ENCODE results near the gene ZNF780B.

ZNF780B gene

GRCh38 chr19:40035996-40036395 is 20.0 kb downstream of the ZNF780B start:
- DNase-seq: no peak

GRCh38 chr19:40033989-40034560 is 22.0 kb downstream of the ZNF780B start:
- DNase-seq: no peak

GRCh38 chr19:40026597-40026970 is 29.4 kb downstream of the ZNF780B start:
- DNase-seq: no peak

- no peak for DNase-seq
These were observed 30.0 kb downstream of the ZNF780B start for GRCh38 chr19:40025938-40026596.

- DNase-seq: no peak
These were observed 32.1 kb downstream of the ZNF780B start for GRCh38 chr19:40023969-40024368.

GRCh38 chr19:40013991-40014390 is 42.0 kb downstream of the ZNF780B start:
- DNase-seq: no peak

- no peak for DNase-seq
These were observed 46.4 kb downstream of the ZNF780B start for GRCh38 chr19:40009674-40010073.

- no peak for DNase-seq
These were observed 49.7 kb downstream of the ZNF780B start for GRCh38 chr19:40006273-40006691.

- no peak for DNase-seq
These were observed 50.2 kb downstream of the ZNF780B start for GRCh38 chr19:40005691-40006272.

- no peak for DNase-seq
These were observed 57.5 kb downstream of the ZNF780B start for GRCh38 chr19:39998501-39998900.

- DNase-seq: no peak
These were observed 58.3 kb downstream of the ZNF780B start for GRCh38 chr19:39997638-39998216.

GRCh38 chr19:39996811-39997637 is 59.0 kb downstream of the ZNF780B start, which contains the start of gene ZNF546:
Gene ZNF546, plus strand, starts transcription at chr19:39997060. Its CDS starts 1,267 bp downstream, at chr19:39998327.
- DNase-seq: peak; percentile 93

- no peak for DNase-seq
These were observed 59.7 kb downstream of the ZNF780B start for GRCh38 chr19:39996218-39996810.

GRCh38 chr19:39995794-39996193 is 60.2 kb downstream of the ZNF780B start:
- DNase-seq: no peak

- DNase-seq: no peak
These were observed 61.7 kb downstream of the ZNF780B start for GRCh38 chr19:39994361-39994760.

- no peak for DNase-seq
These were observed 62.4 kb downstream of the ZNF780B start for GRCh38 chr19:39993605-39994004.

GRCh38 chr19:39987596-39987995 is 68.4 kb downstream of the ZNF780B start:
- no peak for DNase-seq

- no peak for DNase-seq
These were observed 68.9 kb downstream of the ZNF780B start for GRCh38 chr19:39987167-39987566.

GRCh38 chr19:39986643-39987042 is 69.4 kb downstream of the ZNF780B start:
- DNase-seq: no peak

- no peak for DNase-seq
These were observed 72.2 kb downstream of the ZNF780B start for GRCh38 chr19:39983695-39984300.

- DNase-seq: no peak
These were observed 73.1 kb downstream of the ZNF780B start for GRCh38 chr19:39982883-39983282.
